GM13976 (cell line): ENCODE measurements around the gene VAT1L.

Experiments
- DNase-seq: peaks from one replicate; pipeline ENCODE4 v3.0.0; 2012; ENCODE audit warnings: low spot score
- in situ Hi-C: fragments of 300-500 bp; cut with MboI; formaldehyde crosslinking; loops from one replicate; pipeline ENCODE4 v1.12.0; 2022; ENCODE audit warnings: low sequenced_read_pairs, mixed read lengths, inconsistent platforms; ENCODE audit not compliant: unreplicated experiment
- TF ChIP-seq, protein P1 (sequence below): IDR thresholded peaks from 2 replicates; pipeline ENCODE4 v1.5.1; 2012; ENCODE audit warnings: borderline replicate concordance, mild to moderate bottlenecking; ENCODE audit not compliant: insufficient read depth; ENCODE audit errors: extremely low read depth, missing control alignments, control extremely low read depth

VAT1L gene

DNA sequence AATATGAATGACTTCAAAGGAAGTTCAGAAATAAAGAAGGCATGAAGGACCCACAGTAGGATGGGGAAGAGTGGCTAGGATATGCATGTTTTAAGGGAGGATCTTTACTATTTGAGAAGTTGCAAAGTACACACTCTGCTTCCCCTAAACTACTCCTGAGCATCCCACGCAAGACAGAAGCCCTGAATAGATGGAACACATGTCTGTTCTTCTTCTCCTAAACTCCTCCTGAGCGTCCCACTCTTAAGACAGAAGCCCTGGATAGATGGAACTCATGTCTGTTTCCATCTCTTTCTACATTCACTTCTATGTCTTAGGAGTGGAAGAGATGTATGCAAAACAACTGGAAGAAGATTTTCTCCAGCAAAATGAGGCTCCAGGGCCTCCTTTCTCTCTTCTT is 88.4 kb downstream of the VAT1L start:
- in situ Hi-C loops, result no loop called here

DNA sequence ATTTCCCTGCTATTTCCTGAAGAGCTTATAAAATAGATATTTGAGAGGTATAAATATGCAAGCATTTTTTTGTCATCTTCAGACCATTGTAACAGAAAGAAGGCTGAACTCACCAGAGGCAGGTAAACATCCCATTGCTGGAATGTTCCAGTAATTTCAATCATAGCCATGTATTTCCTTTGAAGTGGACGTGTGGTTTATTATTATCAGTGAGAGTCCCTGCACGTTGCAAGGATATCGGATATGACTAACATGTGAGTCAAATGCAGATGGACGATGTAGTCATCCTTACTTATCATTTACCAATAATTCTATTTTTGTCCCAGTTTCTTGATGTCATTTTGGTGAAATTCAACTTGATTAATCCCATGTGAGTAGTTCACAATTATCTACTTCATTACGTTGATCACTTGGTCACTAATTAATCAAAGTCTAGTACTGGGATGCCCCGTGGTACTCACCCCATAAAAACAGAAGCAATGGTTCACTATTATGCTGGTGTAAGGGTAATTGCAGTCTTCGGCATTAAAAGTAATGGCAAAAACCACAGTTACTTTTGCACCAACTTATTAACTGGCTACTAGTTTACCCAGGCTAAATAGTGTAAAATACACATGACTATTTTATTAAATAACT is 89.5 kb downstream of the VAT1L start:
- in situ Hi-C loops, result no loop called here
- DNase-seq, result no peak
- TF ChIP-seq, protein P1, sequence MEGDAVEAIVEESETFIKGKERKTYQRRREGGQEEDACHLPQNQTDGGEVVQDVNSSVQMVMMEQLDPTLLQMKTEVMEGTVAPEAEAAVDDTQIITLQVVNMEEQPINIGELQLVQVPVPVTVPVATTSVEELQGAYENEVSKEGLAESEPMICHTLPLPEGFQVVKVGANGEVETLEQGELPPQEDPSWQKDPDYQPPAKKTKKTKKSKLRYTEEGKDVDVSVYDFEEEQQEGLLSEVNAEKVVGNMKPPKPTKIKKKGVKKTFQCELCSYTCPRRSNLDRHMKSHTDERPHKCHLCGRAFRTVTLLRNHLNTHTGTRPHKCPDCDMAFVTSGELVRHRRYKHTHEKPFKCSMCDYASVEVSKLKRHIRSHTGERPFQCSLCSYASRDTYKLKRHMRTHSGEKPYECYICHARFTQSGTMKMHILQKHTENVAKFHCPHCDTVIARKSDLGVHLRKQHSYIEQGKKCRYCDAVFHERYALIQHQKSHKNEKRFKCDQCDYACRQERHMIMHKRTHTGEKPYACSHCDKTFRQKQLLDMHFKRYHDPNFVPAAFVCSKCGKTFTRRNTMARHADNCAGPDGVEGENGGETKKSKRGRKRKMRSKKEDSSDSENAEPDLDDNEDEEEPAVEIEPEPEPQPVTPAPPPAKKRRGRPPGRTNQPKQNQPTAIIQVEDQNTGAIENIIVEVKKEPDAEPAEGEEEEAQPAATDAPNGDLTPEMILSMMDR, result no peak

More for the DNA sequence above, 88.4 kb downstream of the VAT1L start:
- DNase-seq, result no peak
- TF ChIP-seq, protein P1, result no peak

DNA sequence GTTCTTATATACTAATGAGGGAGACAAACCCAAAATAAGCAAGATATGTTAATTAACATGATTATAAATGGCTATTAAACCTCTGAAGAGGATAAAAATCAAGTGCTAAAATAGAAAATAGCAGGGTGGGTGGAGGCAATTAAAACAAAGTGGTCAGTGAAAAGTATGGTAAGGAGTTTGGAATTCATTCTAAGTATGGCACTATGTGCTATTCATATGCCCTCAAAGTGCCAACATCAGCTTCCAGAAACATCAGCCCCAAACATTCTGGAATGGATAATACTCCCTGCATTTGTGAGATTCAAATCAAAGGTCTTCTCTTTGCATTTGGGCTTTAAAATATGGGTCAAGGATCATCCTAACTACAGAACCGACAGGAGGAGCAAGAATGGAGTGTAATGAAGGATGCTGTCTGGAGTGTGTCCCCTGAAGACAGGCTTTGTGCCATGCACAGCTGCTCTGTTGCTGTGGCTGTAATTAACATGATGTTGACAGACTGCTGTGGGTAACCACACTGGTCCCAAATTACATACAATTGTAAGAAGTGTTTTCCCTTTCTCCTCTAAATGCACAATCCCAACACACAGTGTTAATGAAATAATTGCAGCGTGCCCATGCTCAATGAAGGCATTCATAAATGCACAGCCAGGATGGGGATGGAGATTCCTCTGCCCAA is 93.1 kb downstream of the VAT1L start:
- DNase-seq, result no peak
- TF ChIP-seq, protein P1, result no peak
- in situ Hi-C loops, result no loop called here

DNA sequence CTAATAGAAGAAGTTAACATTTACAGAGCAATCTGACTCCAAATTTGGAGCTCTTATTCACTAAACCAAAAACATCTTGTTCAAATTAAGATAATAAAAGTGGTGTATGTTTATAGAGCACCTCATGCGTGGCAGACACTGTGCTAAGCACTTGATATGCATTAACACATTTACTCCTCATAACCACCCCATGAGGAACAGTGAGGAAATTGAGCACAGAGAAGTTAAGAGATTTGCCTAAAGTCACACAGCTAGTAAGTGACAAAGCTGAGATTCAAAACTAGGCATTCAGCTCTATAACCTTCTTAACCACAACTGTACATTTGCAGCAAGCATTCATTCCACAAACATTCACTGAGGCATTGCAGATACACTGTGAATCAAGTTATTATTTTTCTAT is 94.0 kb downstream of the VAT1L start:
- in situ Hi-C loops, result no loop called here
- no peak for DNase-seq
- TF ChIP-seq, protein P1, result no peak

DNA sequence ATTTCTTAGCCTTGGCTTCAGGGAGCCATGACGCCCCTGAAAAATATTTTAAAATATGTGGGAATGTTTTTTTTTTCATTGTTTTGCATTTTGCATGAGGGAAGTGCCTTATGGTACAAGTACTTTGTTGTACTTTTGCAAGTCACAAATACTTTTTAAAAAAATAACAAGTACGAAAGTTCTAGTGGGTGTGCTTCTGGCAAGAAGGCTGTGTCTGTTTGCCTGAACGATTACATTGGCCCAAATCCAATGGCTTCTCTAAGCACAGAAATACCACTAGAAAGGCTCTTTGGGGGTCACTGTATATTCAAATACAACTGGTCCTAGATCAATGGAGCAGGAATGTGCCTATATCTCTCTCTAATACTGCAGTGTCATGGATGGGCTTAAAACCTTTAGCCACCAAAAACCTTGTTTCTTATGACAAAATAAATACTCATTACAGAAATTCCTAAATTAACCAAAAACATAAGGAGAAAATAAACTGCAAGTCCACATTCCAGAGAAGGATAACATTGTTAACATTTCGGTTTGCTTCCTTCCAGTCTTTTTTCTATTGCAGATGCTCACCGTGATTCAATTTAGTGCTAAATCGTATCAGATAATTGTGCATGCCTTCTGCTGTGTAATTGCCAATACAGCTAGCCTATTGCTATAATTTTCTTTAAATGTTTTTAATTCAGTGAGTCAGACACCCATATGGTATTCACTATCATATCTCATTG is 97.4 kb downstream of the VAT1L start:
- TF ChIP-seq, protein P1, result no peak
- DNase-seq, result no peak
- in situ Hi-C loops, result no loop called here

DNA sequence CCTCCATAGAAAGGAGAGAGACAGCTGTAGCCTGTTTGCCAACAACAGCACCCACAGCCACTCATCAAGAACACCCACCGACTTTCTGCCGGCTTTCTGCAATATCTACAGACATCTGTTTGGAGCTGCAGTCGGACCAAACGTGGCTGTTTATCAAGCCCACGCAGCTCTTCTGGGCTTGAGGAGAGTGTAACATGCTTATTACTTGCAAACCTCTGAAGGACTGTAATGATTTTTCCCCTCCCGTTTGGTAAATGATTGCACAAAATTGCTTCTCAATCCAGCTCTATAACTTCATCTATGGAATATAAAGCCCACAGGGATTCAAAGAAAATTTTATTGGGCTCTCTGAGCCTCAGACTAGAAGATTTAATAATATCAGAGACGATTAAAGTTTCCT is 100.5 kb downstream of the VAT1L start:
- DNase-seq, result no peak

More for the DNA sequence above, 100.5 kb downstream of the VAT1L start:
- in situ Hi-C loops, result no loop called here
- TF ChIP-seq, protein P1, result no peak
